GM10248 (cell line): Measurements from ENCODE around the gene SENP7.

Experiments
- CTCF ChIA-PET: fragments of 300-600 bp; sonication (Branson Sonifier 250); formaldehyde crosslinking; extraction: SDS; loops from one replicate; lab custom pipeline; 2021; ENCODE audit warnings: antibody characterized with exemption; lab: Yijun Ruan, JAX
- POLR2A ChIA-PET: fragments of 350-650 bp; sonication (Branson Sonifier 250); formaldehyde crosslinking; extraction: SDS; loops from one replicate; lab custom pipeline; 2020; ENCODE audit warnings: antibody characterized with exemption; lab: Yijun Ruan, JAX
- DNase-seq: peaks from one replicate; pipeline ENCODE4 v3.0.0; 2012; ENCODE audit errors: extremely low spot score
- CTCF ChIP-seq: IDR thresholded peaks from 2 replicates; pipeline ENCODE4 v1.5.1; 2012; ENCODE audit warnings: mild to moderate bottlenecking, low read depth; ENCODE audit errors: extremely low read depth, missing control alignments, control extremely low read depth

The SENP7 gene

GRCh38 chr3:101303089-101303731, 209.8 kb downstream of the SENP7 start:
- CTCF ChIA-PET, result interaction anchor here (1.2 to 1.4 kb wide), 3 partner anchors 9 to 13 kb away, joined by 3 to 6 read pairs (median 4); no protein-coding TSS in a partner anchor
- POLR2A ChIA-PET, result no interaction called here
- TF ChIP-seq CTCF, result no peak
- no peak for DNase-seq

- no peak for DNase-seq
- ChIA-PET POLR2A (no interaction called here), CTCF (no interaction called here)
- no peak for TF ChIP-seq CTCF
Measured at GRCh38 chr3:101300073-101300472, 212.9 kb downstream of the SENP7 start.

- DNase-seq, result no peak
- no peak for TF ChIP-seq CTCF
- CTCF ChIA-PET, result interaction anchor here (1.2 to 2.5 kb wide), 2 partner anchors 11 to 15 kb away, joined by 3 to 6 read pairs; no protein-coding TSS in a partner anchor
- POLR2A ChIA-PET, result no interaction called here
Measured at GRCh38 chr3:101292027-101292426, 221.0 kb downstream of the SENP7 start.

GRCh38 chr3:101288294-101288693, 224.7 kb downstream of the SENP7 start:
- no peak for DNase-seq
- ChIA-PET CTCF (no interaction called here), POLR2A (no interaction called here)
- no peak for TF ChIP-seq CTCF

GRCh38 chr3:101284757-101285156, 228.3 kb downstream of the SENP7 start:
- TF ChIP-seq CTCF, result no peak
- no peak for DNase-seq
- POLR2A ChIA-PET, result no interaction called here
- CTCF ChIA-PET, result interaction anchor here (0.9 kb wide), 1 partner anchor 9 kb away, joined by 3 read pairs; no protein-coding TSS in a partner anchor

GRCh38 chr3:101281521-101282030, 231.4 kb downstream of the SENP7 start:
- CTCF ChIA-PET, result no interaction called here
- DNase-seq, result no peak
- TF ChIP-seq CTCF, result no peak
- POLR2A ChIA-PET, result no interaction called here
